Middle frontal gyrus (tissue), 1 donor: ENCODE data around the gene TSPAN5.

Experiments
- DNase-seq: peaks from one replicate; pipeline ENCODE4 v3.0.0-alpha.2; 2015; ENCODE audit warnings: low spot score; ENCODE audit errors: extremely low spot score

The TSPAN5 gene

GRCh38 chr4:98599617-98600205 lies 58.7 kb downstream of the TSPAN5 start:
- DNase-seq, result no peak

GRCh38 chr4:98586962-98587354 lies 71.5 kb downstream of the TSPAN5 start:
- no peak for DNase-seq

- DNase-seq, result no peak
Observed at GRCh38 chr4:98586291-98586961, 72.0 kb downstream of the TSPAN5 start.

- no peak for DNase-seq
Observed at GRCh38 chr4:98585596-98585995, 72.8 kb downstream of the TSPAN5 start.

- DNase-seq, result no peak
Observed at GRCh38 chr4:98584265-98584664, 74.1 kb downstream of the TSPAN5 start.

- no peak for DNase-seq
Observed at GRCh38 chr4:98583265-98583664, 75.1 kb downstream of the TSPAN5 start.

GRCh38 chr4:98581126-98581525 lies 77.3 kb downstream of the TSPAN5 start:
- DNase-seq, result no peak

GRCh38 chr4:98577956-98578355 lies 80.5 kb downstream of the TSPAN5 start:
- DNase-seq, result no peak

- DNase-seq, result no peak
Observed at GRCh38 chr4:98574816-98575215, 83.6 kb downstream of the TSPAN5 start.

- no peak for DNase-seq
Observed at GRCh38 chr4:98573791-98574190, 84.6 kb downstream of the TSPAN5 start.

GRCh38 chr4:98572697-98573096 lies 85.7 kb downstream of the TSPAN5 start:
- no peak for DNase-seq

GRCh38 chr4:98571161-98571786 lies 87.1 kb downstream of the TSPAN5 start:
- DNase-seq, result no peak

- DNase-seq, result no peak
Observed at GRCh38 chr4:98570151-98570797, 88.1 kb downstream of the TSPAN5 start.

- no peak for DNase-seq
Observed at GRCh38 chr4:98568941-98569663, 89.3 kb downstream of the TSPAN5 start.

GRCh38 chr4:98567611-98568010 lies 90.8 kb downstream of the TSPAN5 start:
- no peak for DNase-seq

GRCh38 chr4:98566361-98567008 lies 91.9 kb downstream of the TSPAN5 start:
- DNase-seq, result peak; percentile 44

GRCh38 chr4:98565681-98566301 lies 92.6 kb downstream of the TSPAN5 start:
- DNase-seq, result no peak

GRCh38 chr4:98564852-98565251 lies 93.6 kb downstream of the TSPAN5 start:
- DNase-seq, result no peak

- DNase-seq, result no peak
Observed at GRCh38 chr4:98560321-98560720, 98.1 kb downstream of the TSPAN5 start.

GRCh38 chr4:98558471-98559169 lies 99.8 kb downstream of the TSPAN5 start:
- peak; percentile 2 for DNase-seq
